ENCODE results near the gene APOD.

GRCh38 chr3:195549931-195550519, 33.7 kb downstream of the APOD start:
- no peak for TF ChIP-seq POLR2A (IDR thresholded peaks at IDR 0.05)
- TF ChIP-seq CTCF (IDR thresholded peaks at IDR 0.05), result no peak
